Muscle layer of colon (tissue), 2 donors: ENCODE data around the gene SH3GL3.

Experiments
- H3K27ac ChIP-seq: one replicate; pipeline ENCODE4 v1.7.0; 2013; ENCODE audit warnings: low read depth, mild to moderate bottlenecking, low read length, moderate library complexity
- H3K27me3 ChIP-seq, 2 donors: one replicate each; pipeline ENCODE4 v1.7.0; 2013; ENCODE audit warnings: low read length in 2 of 2, mild to moderate bottlenecking in 2 of 2; ENCODE audit not compliant: insufficient read depth in 2 of 2, control insufficient read depth in 1 of 2
- H3K36me3 ChIP-seq: one replicate; pipeline ENCODE4 v1.7.0; 2013; ENCODE audit warnings: mild to moderate bottlenecking, low read length; ENCODE audit not compliant: insufficient read depth
- H3K4me1 ChIP-seq: one replicate; pipeline ENCODE4 v1.7.0; 2013; ENCODE audit warnings: mild to moderate bottlenecking, low read length; ENCODE audit not compliant: insufficient read depth
- H3K4me3 ChIP-seq, 2 donors: one replicate each; pipeline ENCODE4 v1.7.0; 2013; ENCODE audit warnings: low read length in 2 of 2, low read depth in 1 of 2, mild to moderate bottlenecking in 1 of 2, moderate library complexity in 1 of 2
- H3K9ac ChIP-seq: one replicate; pipeline ENCODE4 v1.7.0; 2013; ENCODE audit warnings: low read length
- H3K9me3 ChIP-seq: one replicate; pipeline ENCODE4 v1.7.0; 2013; ENCODE audit warnings: mild to moderate bottlenecking, low read length
- donor health status: abdominal sarcoma.
- donor health status: Adenocarcinoma of cecum.

SH3GL3 gene

DNA sequence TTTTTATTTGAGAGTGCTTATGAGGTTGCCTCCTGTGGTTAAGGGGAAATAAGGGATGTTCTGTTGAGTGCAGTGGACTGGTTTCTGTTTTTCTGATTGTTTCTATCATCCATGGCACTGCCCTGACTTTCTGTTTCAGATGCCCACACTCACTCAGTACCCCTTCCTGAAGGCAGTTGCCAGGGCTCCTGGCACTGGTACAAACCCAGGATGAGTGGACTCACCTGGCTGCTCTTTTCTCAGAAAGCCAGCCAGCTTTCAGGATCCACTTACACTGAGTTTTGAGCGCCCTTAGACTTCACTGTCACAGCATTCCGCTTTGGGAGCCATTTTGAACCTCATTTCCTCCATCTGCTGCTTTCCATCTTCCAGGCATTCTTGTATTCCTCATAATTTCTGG is 150.9 kb downstream of the SH3GL3 start:
- H3K36me3 ChIP-seq = no peaks in the 10 kb centered on the region
- no peak overlapping the region for H3K4me3 ChIP-seq
- H3K27ac ChIP-seq = no peak overlapping the region
- H3K9me3 ChIP-seq = no peaks in the 10 kb centered on the region
- H3K9ac ChIP-seq = no peak overlapping the region
- no peaks in the 10 kb centered on the region for H3K27me3 ChIP-seq
- no peaks in the 10 kb centered on the region for H3K4me1 ChIP-seq

DNA sequence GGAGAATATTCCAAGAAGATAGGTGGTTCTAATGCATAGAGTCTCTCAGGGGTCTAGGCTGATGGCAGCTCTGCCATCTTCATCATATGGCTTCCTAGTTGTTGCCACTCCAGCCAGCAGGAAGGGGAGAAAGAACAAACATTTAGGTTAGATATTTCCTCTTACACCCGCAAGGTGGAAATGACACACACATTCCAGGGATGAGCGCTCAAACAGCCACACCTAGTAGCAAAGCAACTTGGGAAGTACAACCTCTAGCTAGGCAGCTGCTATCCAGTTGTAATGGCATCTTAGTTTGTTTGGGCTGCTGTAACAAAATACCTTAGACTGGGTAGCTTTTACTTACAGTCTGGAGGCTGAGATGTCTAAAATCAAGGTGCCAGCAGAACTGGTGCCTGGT is 154.9 kb downstream of the SH3GL3 start:
- no peaks in the 10 kb centered on the region for H3K36me3 ChIP-seq
- peaks cover 8% of the 10 kb centered on the region for H3K4me1 ChIP-seq
- H3K4me3 ChIP-seq = no peak overlapping the region
- no peak overlapping the region for H3K27ac ChIP-seq
- H3K9ac ChIP-seq = no peak overlapping the region
- no peaks in the 10 kb centered on the region for H3K27me3 ChIP-seq
- H3K9me3 ChIP-seq = no peaks in the 10 kb centered on the region

DNA sequence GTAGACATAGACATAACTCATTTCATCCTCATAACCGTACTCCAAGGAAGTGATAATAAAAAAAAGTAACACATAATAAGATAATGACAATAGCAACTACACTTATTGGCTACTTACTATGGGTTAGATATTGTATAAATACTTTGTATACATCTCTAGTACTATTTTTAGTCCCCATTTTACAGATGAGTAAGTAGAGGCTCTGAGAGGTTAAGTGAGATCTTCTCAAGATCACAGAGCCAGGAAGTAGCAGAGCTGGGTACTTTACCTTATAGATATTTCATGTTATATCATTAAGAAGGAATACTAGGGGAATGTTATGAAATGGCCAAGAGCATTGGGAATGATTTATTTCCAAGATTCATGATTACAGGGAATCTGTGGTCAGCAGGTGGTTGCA is 157.4 kb downstream of the SH3GL3 start:
- Histone ChIP-seq H3K9me3 (no peaks in the 10 kb centered on the region), H3K4me1 (peaks cover 8% of the 10 kb centered on the region), H3K27me3 (no peaks in the 10 kb centered on the region), H3K4me3 (no peak overlapping the region), H3K36me3 (no peaks in the 10 kb centered on the region), H3K9ac (no peak overlapping the region), H3K27ac (no peak overlapping the region)

DNA sequence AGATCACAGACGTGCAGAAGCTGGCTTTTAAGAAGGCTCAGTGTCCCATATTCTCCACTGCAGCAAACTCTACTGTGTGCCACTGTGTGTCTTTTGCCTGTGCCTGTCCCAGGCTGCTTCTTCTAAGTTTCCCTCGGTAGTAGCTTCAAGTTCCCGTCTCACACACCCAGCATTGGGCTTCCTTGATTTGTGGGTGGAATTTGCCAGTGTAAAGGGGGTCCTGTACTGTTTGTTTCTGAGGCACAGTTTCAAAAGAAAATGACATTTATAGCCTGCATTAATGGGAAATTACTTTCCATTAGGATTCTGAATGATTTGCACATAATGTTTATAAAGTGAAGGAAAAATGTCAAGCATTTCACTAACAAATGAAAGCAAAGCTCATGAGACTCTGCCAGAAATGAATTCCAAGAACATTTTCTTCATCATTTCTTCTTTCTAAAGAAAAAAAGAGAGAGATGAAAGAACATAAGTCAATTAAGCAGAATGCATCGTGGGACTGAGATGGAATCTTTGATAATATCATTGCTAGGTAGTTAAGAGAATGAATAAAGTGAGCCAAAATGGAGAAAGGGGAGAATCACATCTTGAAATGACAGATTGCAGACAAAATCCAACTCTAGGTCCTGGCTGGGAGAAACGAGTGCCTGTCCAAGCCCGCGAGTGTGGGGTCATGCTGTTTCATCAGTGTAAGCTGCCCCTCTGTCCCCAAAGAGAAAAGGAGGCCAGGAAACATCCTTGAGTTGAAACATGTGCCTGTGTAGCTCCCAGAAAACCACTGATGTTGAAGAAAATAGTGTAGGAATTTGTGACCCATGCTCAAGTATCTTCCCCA is 158.2 kb downstream of the SH3GL3 start:
- Histone ChIP-seq H3K4me3 (no peak overlapping the region), H3K9ac (no peak overlapping the region), H3K27ac (no peak overlapping the region), H3K36me3 (no peaks in the 10 kb centered on the region), H3K4me1 (peaks cover 8% of the 10 kb centered on the region), H3K9me3 (no peaks in the 10 kb centered on the region), H3K27me3 (no peaks in the 10 kb centered on the region)

DNA sequence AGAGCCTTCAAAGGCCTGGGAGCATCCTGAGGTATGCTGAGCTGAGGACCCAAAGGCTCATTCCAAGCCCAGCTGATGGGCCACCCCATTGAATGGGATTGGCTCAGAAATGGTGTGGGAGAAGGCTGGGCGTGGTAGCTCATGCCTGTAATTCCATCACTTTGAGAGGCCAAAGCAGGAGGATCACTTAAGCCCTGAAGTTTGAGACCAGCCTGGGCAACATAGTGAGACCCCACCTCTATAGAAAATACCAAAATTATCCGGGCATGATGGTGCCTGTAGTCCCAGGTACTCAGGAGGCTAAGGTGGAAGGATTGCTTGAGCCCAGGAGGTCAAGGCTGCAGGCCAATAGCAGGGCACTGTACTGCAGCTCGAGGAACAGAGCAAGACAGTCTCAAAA is 163.0 kb downstream of the SH3GL3 start:
- Histone ChIP-seq H3K4me3 (no peak overlapping the region), H3K36me3 (no peaks in the 10 kb centered on the region), H3K27me3 (no peaks in the 10 kb centered on the region), H3K27ac (no peak overlapping the region), H3K9me3 (no peaks in the 10 kb centered on the region), H3K9ac (no peak overlapping the region), H3K4me1 (peaks cover 1% of the 10 kb centered on the region)

DNA sequence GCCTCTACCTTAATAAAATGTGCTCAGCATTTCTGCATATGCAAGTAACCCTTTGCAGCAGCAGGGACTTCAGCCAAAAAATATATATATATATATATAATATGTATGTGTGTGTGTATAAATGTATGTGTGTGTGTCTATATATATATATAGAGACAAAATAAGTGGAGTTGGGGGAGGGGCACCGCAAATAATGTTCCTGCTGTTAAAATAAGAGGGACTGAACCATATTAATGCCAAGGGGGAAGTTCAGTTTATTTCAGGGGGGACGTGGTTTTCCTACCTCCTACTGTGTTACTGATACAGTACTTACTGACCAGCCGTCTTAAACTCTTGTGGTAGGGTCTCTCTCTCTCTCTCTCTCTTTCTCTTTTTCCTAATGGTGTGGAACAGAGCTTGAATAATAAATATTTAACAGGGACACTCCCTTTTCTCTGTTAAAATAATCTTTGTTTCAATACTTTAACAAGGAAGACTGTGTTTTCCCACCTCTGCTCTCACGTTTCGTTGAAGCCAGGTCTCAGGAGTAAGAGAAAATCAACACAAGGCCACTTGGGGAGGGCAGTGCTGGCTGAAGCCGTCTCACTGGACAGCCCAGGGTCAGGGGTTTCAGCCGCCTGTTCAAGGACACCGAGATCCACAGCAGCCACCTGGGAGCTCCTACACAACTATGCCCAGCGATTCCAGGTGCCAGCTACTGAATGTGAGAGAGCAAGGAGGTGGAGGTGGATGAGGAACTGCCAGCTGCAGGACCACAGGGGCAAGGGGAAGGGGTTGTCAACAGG is 164.0 kb downstream of the SH3GL3 start:
- Histone ChIP-seq H3K4me1 (no peaks in the 10 kb centered on the region), H3K4me3 (no peak overlapping the region), H3K27ac (no peak overlapping the region), H3K9ac (no peak overlapping the region), H3K27me3 (no peaks in the 10 kb centered on the region), H3K36me3 (no peaks in the 10 kb centered on the region), H3K9me3 (no peaks in the 10 kb centered on the region)

DNA sequence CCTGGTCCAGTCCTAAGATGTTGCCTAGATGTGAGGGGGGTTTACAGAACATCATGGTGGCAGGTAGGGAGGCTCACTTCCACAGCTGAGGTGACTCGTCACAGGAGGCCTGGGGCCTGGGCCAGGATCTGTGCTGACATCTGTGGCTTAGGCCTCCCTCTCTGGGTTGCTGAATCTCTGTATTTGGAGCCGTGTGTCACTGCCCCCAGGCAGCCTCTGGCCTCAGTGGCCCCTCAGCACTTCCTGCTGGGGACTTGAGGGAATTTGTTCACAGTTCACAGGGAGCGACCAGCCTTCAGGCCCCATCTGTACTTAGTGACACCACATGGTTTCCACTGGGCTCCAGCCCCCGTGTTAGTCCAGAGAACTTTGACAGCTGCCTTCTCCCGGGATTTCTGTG is 165.1 kb downstream of the SH3GL3 start:
- Histone ChIP-seq H3K9me3 (no peaks in the 10 kb centered on the region), H3K36me3 (no peaks in the 10 kb centered on the region), H3K27ac (no peak overlapping the region), H3K27me3 (no peaks in the 10 kb centered on the region), H3K9ac (no peak overlapping the region), H3K4me3 (no peak overlapping the region), H3K4me1 (no peaks in the 10 kb centered on the region)

DNA sequence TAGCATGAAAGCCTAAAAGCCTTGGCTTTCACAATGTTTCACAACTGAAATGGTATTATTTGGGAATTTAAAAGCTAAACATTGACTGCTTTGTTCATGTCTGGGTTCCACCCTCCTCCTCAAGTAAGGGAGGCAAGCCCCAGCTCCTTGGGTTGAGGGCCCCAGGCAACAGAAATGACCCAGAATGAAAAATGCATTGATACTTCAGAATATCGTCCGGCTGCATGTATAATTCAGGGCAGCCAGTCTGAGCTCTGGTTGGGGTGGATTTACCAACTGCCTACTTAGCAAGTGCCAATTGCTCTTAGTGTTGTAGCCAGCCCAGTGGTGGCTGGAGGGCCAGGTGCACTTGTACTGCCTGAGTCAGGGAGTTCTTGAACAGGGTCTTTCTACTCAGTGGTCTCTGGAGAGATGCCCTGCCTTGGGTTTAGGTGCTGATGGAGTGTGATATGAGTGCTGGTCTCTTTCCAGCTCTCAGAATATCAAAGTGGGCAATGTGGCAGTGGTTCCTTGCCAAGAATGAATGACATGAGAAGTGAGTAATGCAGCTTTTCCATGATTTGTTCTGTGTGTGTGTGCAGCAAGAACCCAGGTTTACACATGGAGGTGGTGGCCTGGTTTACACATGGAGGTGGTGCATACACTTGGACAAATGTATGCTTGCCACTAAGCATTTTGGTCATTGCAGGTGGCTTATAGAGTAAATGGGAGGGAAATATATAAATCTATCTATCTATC is 165.9 kb downstream of the SH3GL3 start:
- no peak overlapping the region for H3K27ac ChIP-seq

DNA sequence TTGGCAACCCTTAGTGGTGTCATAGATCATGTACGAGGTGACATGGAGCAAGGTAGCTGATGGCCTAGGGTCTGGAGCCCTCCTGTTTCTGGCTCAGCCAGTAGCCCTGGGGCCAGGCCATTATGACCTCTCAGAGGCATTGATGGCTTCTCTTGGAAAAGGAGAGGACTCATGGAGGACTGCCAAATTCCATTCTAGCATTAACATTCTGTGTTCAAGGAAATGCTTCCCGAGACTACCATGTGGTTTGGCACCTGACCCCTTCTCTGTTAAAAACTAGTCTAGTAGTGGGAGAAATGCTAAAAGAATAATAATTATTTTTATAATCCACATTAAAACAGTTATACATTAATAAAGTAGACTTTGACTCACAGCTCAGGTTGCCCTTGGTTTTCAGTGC is 166.6 kb downstream of the SH3GL3 start:
- Histone ChIP-seq H3K4me1 (no peaks in the 10 kb centered on the region), H3K36me3 (no peaks in the 10 kb centered on the region), H3K27me3 (no peaks in the 10 kb centered on the region), H3K9me3 (no peaks in the 10 kb centered on the region), H3K27ac (no peak overlapping the region), H3K9ac (no peak overlapping the region), H3K4me3 (no peak overlapping the region)

More for the DNA sequence above, 165.9 kb downstream of the SH3GL3 start:
- H3K9me3 ChIP-seq = no peaks in the 10 kb centered on the region
- no peak overlapping the region for H3K4me3 ChIP-seq
- no peaks in the 10 kb centered on the region for H3K4me1 ChIP-seq
- H3K27me3 ChIP-seq = no peaks in the 10 kb centered on the region
- no peaks in the 10 kb centered on the region for H3K36me3 ChIP-seq
- H3K9ac ChIP-seq = no peak overlapping the region

DNA sequence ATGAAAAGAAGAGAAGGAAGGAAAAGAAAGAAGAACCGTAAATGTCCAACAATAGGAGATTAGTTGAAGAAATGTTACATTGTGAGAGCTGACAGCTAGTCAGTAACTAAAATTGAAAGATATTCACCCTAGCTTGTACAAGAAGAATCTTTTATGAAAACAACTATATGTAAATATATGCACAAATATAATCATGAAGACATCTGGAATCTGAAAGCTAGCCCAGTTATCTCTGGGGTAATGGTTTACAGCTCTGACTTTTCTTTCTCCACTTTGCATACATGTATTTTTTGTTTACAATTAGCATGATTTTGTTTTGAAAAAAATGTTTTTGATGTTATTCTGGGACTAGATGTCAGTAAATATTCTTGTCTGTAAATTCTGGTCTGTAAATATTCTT is 169.7 kb downstream of the SH3GL3 start:
- Histone ChIP-seq H3K9me3 (no peaks in the 10 kb centered on the region), H3K4me1 (no peaks in the 10 kb centered on the region), H3K4me3 (no peak overlapping the region), H3K9ac (no peak overlapping the region), H3K36me3 (no peaks in the 10 kb centered on the region), H3K27ac (no peak overlapping the region), H3K27me3 (no peaks in the 10 kb centered on the region)

DNA sequence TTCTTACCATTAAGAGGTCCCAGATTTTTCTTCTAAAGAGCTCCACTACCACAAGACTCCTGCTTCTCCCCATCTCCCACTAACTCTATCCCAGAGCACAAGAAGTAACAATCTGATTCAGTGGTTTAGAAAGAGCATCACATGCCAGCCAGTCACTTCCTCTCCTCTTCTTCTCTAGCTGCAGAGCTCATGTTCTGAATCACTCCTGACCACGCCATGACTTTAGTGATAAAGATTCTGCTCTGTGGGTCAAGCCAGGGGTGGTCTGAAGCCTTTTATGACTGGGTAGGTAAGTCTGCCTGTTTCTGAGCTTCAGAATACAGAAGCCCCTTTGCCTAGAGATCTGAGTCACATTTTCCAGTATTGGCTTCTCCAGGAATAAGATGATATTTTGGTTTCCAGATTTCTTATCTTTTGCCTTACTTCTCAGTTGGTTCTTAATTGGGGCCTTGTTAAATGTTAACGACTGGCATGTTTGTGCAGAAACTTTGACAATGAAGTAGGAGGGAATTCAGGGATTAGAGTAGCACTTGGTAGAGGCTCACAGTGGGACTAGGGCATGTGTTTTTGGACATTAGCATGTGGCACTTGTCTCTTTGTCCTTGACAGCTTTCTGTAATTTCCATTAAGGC is 179.1 kb downstream of the SH3GL3 start:
- H3K27me3 ChIP-seq = no peaks in the 10 kb centered on the region
- no peaks in the 10 kb centered on the region for H3K4me1 ChIP-seq
- no peaks in the 10 kb centered on the region for H3K36me3 ChIP-seq
- no peak overlapping the region for H3K27ac ChIP-seq
- H3K9me3 ChIP-seq = no peaks in the 10 kb centered on the region
- H3K9ac ChIP-seq = no peak overlapping the region
- H3K4me3 ChIP-seq = no peak overlapping the region
